Stimulated activated memory B cell treated with anti-CD40 and anti-IgM and Interleukin-4, amounts not matched to agents 10 μg/mL and 1 μg/mL and 100 μg/mL, for 72 hours (primary cell): ENCODE results near the gene MYOF.

ENCODE experiments used
- ATAC-seq: fragments of 150-1000 bp; cut with Tn5 transposase; 2 replicates; pipeline ENCODE4 v1.10.0; 2021
- H3K27ac Mint-ChIP-seq: one replicate; pipeline ENCODE4 v1.8.0; 2022; ENCODE audit warnings: mild to moderate bottlenecking, mixed read lengths
- H3K27me3 Mint-ChIP-seq: one replicate; pipeline ENCODE4 v1.8.0; 2022; ENCODE audit warnings: mixed read lengths
- H3K36me3 Mint-ChIP-seq: one replicate; pipeline ENCODE4 v1.8.0; 2022; ENCODE audit warnings: mixed read lengths
- H3K4me1 Mint-ChIP-seq: one replicate; pipeline ENCODE4 v1.8.0; 2022; ENCODE audit warnings: mixed read lengths
- H3K4me3 Mint-ChIP-seq: one replicate; pipeline ENCODE4 v1.8.0; 2022; ENCODE audit warnings: mild to moderate bottlenecking, moderate library complexity, mixed read lengths
- H3K9me3 Mint-ChIP-seq: one replicate; pipeline ENCODE4 v1.8.0; 2022; ENCODE audit warnings: mixed read lengths

MYOF gene

GRCh38 chr10:93482145-93482834 is at the start of gene MYOF:
Gene MYOF (minus strand): TSS chr10:93482334. CDS start chr10:93482194, 140 bp downstream.
- no peaks in the 10 kb centered on the region for H3K9me3 Mint-ChIP-seq
- H3K4me3 Mint-ChIP-seq = peak within 1 kb of the TSS; percentile 76
- H3K27ac Mint-ChIP-seq = peak within 1 kb of the TSS; percentile 77
- peaks cover 25% of the 10 kb centered on the region for H3K27me3 Mint-ChIP-seq
- ATAC-seq = peak; percentile 78
- no peaks in the 10 kb centered on the region for H3K36me3 Mint-ChIP-seq
- H3K4me1 Mint-ChIP-seq = peaks cover 20% of the 10 kb centered on the region

- no peak overlapping the region for H3K27ac Mint-ChIP-seq
- H3K27me3 Mint-ChIP-seq = no peaks in the 10 kb centered on the region
- no peak for ATAC-seq
- no peaks in the 10 kb centered on the region for H3K36me3 Mint-ChIP-seq
- H3K9me3 Mint-ChIP-seq = peaks cover 3% of the 10 kb centered on the region
- no peak overlapping the region for H3K4me3 Mint-ChIP-seq
- H3K4me1 Mint-ChIP-seq = peaks cover 10% of the 10 kb centered on the region
Observed at GRCh38 chr10:93518531-93518930, 36.4 kb upstream of the MYOF start.

DNA sequence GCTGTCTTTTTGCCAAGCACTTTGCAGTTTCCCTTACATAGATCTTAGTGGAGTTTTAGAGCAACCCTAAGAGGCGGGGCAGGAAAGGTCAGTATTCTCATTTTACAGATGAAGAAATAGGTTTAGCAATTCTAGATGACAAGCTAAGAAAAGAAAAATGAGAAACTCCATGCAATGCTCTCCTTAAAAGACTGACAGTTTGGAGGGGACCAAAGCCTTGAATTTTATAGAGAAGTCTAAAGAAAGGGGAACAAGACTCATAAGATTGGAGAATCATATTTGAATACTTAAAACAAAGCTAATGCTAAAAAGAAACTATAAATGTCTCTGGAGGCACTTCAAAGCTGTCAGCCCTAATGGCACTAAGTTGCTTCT is 33.9 kb upstream of the MYOF start:
- Mint-ChIP-seq H3K36me3 (no peaks in the 10 kb centered on the region), H3K27me3 (no peaks in the 10 kb centered on the region), H3K27ac (no peak overlapping the region), H3K4me3 (no peak overlapping the region), H3K4me1 (peaks cover 10% of the 10 kb centered on the region), H3K9me3 (no peaks in the 10 kb centered on the region)
- no peak for ATAC-seq

DNA sequence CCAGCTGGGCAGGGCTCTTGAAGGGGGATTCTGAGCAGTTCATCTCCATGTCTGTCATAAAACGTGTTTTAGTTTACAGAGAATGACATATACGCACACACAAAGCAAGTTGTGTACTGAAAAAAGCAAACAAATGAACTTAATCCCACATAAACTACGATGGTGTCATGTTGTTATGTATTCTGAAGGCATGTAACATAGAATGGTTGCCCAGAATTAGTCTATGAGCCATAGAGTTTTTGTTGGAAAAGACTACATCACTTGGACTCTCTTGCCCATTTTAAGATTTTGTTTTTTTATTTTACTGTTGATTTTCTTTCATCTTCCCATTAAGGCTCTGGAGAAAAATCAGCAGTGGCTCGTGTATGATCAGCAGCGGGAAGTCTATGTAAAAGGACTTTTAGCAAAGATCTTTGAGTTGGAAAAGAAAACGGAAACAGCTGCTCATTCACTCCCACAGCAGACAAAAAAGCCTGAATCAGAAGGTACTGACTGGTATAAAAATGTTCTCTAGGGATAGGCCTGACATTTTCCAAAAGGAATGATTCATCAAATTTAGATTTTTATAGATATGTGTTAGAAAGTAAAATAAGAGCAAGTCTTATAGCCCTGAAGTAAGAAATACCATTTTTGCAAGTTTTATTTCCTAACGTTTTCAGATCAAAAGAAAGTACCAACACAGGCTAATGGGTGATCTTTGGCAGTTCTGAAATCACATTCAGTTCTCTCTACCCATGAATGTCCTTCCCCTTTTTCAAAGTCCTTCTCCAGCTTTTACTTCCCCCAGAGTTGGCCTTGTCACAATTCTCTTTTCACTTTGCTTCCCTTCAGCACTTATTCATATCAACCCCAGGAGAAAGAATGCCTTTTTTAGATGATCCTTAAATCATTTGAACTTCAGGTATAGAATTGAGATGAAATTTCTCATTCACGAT is 33.2 kb upstream of the MYOF start:
- H3K27me3 Mint-ChIP-seq = no peaks in the 10 kb centered on the region
- H3K4me3 Mint-ChIP-seq = no peak overlapping the region
- no peaks in the 10 kb centered on the region for H3K9me3 Mint-ChIP-seq
- H3K36me3 Mint-ChIP-seq = no peaks in the 10 kb centered on the region
- H3K4me1 Mint-ChIP-seq = peaks cover 10% of the 10 kb centered on the region
- ATAC-seq = no peak
- H3K27ac Mint-ChIP-seq = no peak overlapping the region

GRCh38 chr10:93514521-93514920 is 32.4 kb upstream of the MYOF start:
- ATAC-seq = no peak
- Mint-ChIP-seq H3K27ac (no peak overlapping the region), H3K27me3 (no peaks in the 10 kb centered on the region), H3K36me3 (no peaks in the 10 kb centered on the region), H3K4me1 (peaks cover 10% of the 10 kb centered on the region), H3K4me3 (no peak overlapping the region), H3K9me3 (no peaks in the 10 kb centered on the region)

GRCh38 chr10:93513091-93513490 is 31.0 kb upstream of the MYOF start:
- Mint-ChIP-seq H3K27me3 (no peaks in the 10 kb centered on the region), H3K4me3 (no peak overlapping the region), H3K27ac (no peak overlapping the region), H3K36me3 (no peaks in the 10 kb centered on the region), H3K4me1 (peaks cover 10% of the 10 kb centered on the region), H3K9me3 (no peaks in the 10 kb centered on the region)
- ATAC-seq = no peak

GRCh38 chr10:93512565-93512964 is 30.4 kb upstream of the MYOF start:
- ATAC-seq = no peak
- Mint-ChIP-seq H3K27me3 (no peaks in the 10 kb centered on the region), H3K36me3 (no peaks in the 10 kb centered on the region), H3K4me3 (no peak overlapping the region), H3K9me3 (no peaks in the 10 kb centered on the region), H3K4me1 (peaks cover 10% of the 10 kb centered on the region), H3K27ac (no peak overlapping the region)

DNA sequence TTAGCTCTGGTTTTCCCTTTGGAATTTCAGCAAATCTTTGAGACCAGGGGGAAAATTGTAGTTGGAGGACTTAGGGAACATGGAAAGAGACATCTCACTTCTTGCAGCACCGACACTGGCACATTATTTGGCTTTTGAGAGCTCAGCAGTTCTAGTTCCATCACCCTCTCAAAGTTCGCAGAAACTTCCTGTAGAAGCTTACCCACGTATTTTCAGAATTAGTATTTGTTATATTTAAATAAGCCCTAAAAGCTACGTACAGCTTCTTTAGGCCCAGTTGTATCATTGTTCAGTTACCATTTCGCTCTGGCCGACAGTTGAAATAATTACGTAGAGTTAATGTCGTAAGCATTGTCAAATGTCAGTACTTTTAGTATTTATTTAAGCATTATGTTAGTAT is 27.7 kb upstream of the MYOF start:
- H3K9me3 Mint-ChIP-seq = no peaks in the 10 kb centered on the region
- H3K36me3 Mint-ChIP-seq = no peaks in the 10 kb centered on the region
- ATAC-seq = no peak
- H3K4me1 Mint-ChIP-seq = no peaks in the 10 kb centered on the region
- no peaks in the 10 kb centered on the region for H3K27me3 Mint-ChIP-seq
- H3K27ac Mint-ChIP-seq = no peak overlapping the region
- H3K4me3 Mint-ChIP-seq = no peak overlapping the region

- H3K4me3 Mint-ChIP-seq = no peak overlapping the region
- H3K27me3 Mint-ChIP-seq = no peaks in the 10 kb centered on the region
- no peaks in the 10 kb centered on the region for H3K9me3 Mint-ChIP-seq
- no peak for ATAC-seq
- H3K4me1 Mint-ChIP-seq = peaks cover 6% of the 10 kb centered on the region
- no peak overlapping the region for H3K27ac Mint-ChIP-seq
- no peaks in the 10 kb centered on the region for H3K36me3 Mint-ChIP-seq
Observed at GRCh38 chr10:93505075-93505474, 22.9 kb upstream of the MYOF start.

DNA sequence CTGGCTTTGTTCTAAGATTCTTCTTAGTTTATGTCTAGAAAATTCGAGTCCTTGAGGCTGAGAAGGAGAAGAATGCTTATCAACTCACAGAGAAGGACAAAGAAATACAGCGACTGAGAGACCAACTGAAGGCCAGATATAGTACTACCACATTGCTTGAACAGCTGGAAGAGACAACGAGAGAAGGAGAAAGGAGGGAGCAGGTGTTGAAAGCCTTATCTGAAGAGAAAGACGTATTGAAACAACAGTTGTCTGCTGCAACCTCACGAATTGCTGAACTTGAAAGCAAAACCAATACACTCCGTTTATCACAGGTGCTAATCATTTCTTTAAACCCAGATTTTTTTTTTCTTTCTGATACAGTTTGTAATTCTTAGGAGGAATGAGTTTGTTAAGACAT is 20.9 kb upstream of the MYOF start:
- Mint-ChIP-seq H3K27ac (peak overlapping the region; percentile 28), H3K4me3 (peak overlapping the region; percentile 39), H3K27me3 (no peaks in the 10 kb centered on the region), H3K36me3 (no peaks in the 10 kb centered on the region), H3K4me1 (peaks cover 10% of the 10 kb centered on the region), H3K9me3 (no peaks in the 10 kb centered on the region)
- no peak for ATAC-seq

DNA sequence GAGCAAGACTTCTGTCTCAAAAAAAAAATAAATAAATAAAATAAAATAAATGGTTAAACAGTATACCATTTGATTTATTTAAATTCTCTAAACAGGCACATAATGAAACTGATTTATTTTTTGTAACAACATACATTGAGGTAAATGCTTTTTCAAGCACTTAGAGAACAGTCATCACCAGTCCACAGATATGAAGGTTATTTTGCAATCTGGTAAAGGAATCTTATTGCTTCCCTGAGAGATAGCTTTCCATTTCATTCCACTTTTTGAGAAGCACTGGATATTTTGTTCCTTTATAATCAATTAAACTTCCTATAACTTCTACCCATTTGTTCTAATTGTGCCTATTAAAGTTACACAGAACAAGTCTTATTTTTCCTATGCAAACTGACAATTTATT is 19.5 kb upstream of the MYOF start:
- Mint-ChIP-seq H3K9me3 (no peaks in the 10 kb centered on the region), H3K27ac (no peak overlapping the region), H3K4me3 (no peak overlapping the region), H3K4me1 (peaks cover 25% of the 10 kb centered on the region), H3K27me3 (no peaks in the 10 kb centered on the region), H3K36me3 (no peaks in the 10 kb centered on the region)
- no peak for ATAC-seq

DNA sequence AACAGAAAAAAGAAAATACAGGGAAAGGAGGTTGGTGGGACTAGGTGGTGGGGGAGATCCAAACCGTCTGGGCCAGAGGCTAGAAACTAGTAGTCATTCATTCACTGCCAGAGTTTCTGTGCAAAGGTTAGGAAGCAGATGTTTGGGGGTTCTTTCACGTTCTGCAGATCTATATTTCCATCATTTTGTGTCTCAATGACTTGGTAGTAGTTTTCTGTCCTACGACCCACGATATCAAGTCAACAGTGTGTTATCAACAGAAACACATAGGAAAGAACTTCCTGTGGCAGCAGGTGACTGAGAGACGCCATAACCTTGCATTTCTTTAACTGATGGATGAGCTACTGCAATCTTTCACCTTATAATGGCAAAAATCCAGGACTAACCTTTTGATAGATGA is 16.0 kb upstream of the MYOF start:
- H3K27ac Mint-ChIP-seq = no peak overlapping the region
- peak overlapping the region; percentile 90 for H3K4me3 Mint-ChIP-seq

GRCh38 chr10:93496322-93497041 is 14.3 kb upstream of the MYOF start, which contains the start of gene CEP55:
Gene CEP55 (plus strand): TSS chr10:93496612. CDS start chr10:93500052, 3,440 bp downstream.
- Mint-ChIP-seq H3K27ac (peak within 1 kb of the TSS; percentile 65), H3K27me3 (no peaks in the 10 kb centered on the region), H3K36me3 (no peaks in the 10 kb centered on the region), H3K4me1 (peaks cover 24% of the 10 kb centered on the region), H3K9me3 (no peaks in the 10 kb centered on the region), H3K4me3 (peak within 1 kb of the TSS; percentile 90)
- ATAC-seq = peak; percentile 100

More for the DNA sequence above, 16.0 kb upstream of the MYOF start:
- peaks cover 29% of the 10 kb centered on the region for H3K4me1 Mint-ChIP-seq
- no peak for ATAC-seq
- no peaks in the 10 kb centered on the region for H3K9me3 Mint-ChIP-seq
- H3K36me3 Mint-ChIP-seq = no peaks in the 10 kb centered on the region
- H3K27me3 Mint-ChIP-seq = no peaks in the 10 kb centered on the region

GRCh38 chr10:93495654-93496321 is 13.7 kb upstream of the MYOF start:
- Mint-ChIP-seq H3K4me1 (peaks cover 24% of the 10 kb centered on the region), H3K9me3 (no peaks in the 10 kb centered on the region), H3K36me3 (no peaks in the 10 kb centered on the region), H3K27ac (peak overlapping the region; percentile 65), H3K4me3 (peak overlapping the region; percentile 90), H3K27me3 (no peaks in the 10 kb centered on the region)
- peak; percentile 40 for ATAC-seq

- no peak overlapping the region for H3K27ac Mint-ChIP-seq
- H3K36me3 Mint-ChIP-seq = no peaks in the 10 kb centered on the region
- H3K4me3 Mint-ChIP-seq = no peak overlapping the region
- peaks cover 9% of the 10 kb centered on the region for H3K27me3 Mint-ChIP-seq
- no peak for ATAC-seq
- peaks cover 24% of the 10 kb centered on the region for H3K4me1 Mint-ChIP-seq
- H3K9me3 Mint-ChIP-seq = no peaks in the 10 kb centered on the region
Observed at GRCh38 chr10:93494494-93494893, 12.4 kb upstream of the MYOF start.
